GM18873 (cell line): ENCODE results near the gene KMT5C.

Experiments used
- ATAC-seq: cut with Tn5 transposase; IDR thresholded peaks from one replicate; pipeline ENCODE4 v1.9.1; 2021; ENCODE audit warnings: mild to moderate bottlenecking, moderate library complexity, moderate number of reproducible peaks; ENCODE audit not compliant: unreplicated experiment, low FRiP score

The KMT5C gene

DNA sequence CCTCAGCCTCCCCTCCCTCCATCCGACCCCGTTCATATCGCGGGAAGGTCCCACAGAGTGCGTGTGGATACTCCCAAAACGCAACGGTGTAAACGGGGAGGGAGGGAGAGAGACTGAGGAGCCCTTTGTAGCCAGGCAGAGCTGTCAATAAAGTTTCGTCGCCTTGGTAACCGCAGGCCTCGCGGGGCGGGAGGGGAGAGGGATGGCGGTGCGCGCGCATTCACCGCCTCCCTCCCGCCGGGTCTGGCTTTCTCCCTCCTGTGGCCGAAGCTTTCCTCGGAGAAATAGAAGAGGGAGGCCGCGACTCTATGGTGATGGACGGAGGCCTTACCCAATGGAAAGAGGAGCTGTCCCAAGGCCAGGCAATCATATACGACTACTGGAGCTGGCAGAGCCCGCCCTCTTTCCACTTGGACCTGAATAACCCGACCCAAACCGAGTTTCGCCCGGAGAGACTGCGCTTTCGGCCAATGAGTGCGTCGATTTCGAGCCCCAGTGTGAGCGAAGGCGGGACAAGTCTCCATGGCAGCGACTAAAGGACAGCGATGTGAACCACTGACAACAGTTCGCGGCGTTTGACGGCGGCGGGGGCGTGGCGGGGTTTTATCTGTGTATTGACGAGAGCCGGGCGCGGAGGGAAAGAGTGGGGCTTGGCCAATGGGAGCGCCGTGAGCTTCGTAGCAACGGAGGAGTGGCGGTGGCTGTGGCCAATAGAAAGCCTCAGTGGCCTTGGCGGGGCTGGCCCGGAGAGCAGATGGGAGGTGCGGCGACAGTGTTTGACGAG lies at the start of gene KMT5C:
TSS of gene KMT5C (plus strand) at position 772 of the 784 bp plus-strand sequence. CDS start 2,061 bp downstream, outside the sequence.
- ATAC-seq: peak; percentile 91

DNA sequence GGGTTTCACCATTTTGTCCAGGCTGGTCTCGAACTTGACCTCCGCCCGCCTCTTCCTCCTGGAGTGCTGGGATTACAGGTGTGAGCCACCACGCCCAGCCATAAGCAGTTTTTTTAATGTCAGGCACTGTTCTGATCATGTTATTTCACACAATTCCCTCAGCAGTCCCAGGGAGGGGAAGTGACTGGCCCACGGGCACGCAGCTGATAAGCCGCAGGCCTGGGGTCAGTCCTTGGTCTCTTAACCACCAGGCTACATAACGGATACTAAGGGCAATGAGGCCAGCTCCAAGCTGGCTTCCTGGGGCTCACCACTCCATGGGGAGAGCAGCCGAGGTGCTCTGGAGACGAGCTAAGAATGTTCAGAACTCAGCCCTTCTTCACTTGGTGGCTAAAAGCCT lies 42.4 kb upstream of the KMT5C start:
- no peak for ATAC-seq

DNA sequence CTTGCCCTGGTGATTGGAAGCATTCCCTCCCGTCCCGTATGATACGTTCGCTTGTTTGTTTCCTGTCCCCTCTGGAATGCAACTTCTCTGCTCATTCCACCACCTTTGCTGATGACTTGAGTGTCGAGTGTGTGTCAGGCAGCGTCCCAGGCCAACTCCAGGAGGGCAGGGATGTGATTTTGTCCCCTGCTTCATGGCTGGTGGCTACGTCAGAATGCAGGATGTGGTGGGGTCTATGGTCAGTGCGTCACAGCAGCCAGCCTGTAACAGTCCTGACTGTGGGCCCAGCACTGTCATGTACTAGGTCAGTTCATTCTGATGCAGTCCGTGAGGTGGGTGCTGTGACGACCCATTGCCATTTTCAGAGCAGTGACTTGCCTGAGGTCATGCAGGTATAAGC lies 39.7 kb upstream of the KMT5C start:
- ATAC-seq: no peak

DNA sequence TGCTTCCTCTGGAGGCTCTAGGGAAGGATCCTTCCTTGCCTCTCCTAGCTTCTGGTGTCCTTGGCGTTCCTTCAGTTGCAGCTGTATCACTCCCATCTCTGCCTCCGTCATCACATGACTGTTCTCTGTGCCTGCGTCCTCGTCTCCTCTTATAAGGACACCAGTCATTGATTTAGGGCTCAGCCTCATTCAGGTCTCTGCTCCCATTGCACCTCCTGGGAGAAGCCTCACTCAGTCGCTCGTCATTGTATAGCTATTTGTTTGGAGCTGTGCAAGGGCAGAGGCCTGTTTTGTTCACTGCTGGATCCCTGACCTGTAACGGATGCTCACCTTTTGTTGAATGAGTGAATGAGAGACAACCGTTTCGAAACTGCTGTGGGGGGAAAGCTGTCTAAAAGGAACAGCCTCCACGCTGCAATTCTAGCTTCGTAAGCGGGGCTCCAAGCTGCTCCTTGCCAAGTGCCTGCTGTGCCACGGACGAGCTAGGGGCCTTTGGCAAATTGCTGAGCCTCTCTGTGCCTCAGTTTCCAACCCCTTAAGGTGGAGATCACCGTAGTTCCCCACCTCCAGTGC lies 38.7 kb upstream of the KMT5C start:
- ATAC-seq: no peak

DNA sequence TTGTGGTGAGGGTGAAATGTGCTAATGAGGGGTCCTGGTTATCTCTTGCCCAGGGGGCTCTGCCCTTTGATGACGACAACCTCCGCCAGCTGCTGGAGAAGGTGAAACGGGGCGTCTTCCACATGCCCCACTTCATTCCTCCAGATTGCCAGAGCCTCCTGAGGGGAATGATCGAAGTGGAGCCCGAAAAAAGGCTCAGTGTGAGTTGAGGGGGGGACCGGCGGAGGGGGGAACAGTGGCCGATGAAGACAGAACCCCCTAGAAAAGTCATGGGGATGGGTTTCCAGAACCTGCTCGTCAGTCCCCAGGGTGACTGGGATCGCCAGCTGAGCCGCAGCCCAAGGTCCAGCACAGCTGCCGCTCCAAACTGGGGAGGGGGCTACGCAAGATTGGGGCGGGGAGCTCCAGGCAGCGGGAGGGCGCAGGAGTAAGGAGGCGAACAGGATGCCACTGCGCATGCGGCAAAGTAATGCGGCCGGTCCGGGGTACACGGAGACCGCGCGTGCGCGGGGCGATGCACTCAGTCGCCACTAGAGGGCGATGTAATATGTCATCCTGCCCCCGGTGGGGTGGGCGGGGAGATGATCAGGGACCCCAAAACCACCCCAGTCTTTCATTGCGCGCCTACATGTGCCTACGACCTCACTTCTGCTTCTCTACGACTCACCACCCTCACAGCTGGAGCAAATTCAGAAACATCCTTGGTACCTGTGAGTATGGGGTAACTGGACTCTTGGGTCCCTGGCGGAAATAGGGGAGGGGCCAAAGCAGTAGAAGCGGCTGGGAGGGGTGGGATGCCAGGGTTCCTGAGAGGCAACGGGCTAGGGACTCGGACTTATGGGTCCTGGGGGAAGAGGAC lies 38.0 kb upstream of the KMT5C start:
- ATAC-seq: no peak

DNA sequence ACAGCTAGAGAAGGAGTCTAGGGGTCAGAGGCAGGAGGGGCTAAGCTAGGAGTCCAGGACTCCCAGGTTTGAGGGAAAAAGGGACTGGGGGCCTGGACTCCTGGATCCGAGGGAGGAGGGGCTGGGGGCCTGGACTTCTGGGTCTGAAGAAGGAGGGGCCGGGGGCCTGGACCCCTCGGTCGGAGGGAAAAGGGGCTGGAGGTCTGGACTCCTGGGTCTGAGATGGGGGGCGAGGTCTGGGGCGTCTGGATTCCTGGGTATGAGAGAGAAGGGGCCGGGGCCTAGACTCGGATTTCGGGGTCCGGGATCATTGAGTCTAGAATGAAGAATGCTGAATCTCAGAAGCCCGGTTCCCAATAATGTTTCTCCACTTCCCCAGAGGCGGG lies 37.4 kb upstream of the KMT5C start:
- no peak for ATAC-seq

DNA sequence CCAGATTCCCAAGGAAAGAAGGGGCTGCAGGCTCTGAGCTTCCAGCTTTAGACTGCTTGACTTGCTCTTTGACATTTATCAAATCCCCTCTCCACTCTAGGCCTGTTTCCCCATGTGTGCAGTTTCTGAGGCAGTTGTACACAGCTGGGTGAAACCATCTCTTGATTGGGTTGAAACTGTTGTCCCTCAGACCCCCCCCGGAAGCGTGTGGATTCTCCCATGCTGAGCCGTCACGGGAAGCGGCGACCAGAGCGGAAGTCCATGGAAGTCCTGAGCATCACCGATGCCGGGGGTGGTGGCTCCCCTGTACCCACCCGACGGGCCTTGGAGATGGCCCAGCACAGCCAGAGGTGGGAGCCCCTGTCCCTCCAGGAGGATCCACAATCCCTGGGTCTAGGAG lies 36.2 kb upstream of the KMT5C start:
- ATAC-seq: no peak

DNA sequence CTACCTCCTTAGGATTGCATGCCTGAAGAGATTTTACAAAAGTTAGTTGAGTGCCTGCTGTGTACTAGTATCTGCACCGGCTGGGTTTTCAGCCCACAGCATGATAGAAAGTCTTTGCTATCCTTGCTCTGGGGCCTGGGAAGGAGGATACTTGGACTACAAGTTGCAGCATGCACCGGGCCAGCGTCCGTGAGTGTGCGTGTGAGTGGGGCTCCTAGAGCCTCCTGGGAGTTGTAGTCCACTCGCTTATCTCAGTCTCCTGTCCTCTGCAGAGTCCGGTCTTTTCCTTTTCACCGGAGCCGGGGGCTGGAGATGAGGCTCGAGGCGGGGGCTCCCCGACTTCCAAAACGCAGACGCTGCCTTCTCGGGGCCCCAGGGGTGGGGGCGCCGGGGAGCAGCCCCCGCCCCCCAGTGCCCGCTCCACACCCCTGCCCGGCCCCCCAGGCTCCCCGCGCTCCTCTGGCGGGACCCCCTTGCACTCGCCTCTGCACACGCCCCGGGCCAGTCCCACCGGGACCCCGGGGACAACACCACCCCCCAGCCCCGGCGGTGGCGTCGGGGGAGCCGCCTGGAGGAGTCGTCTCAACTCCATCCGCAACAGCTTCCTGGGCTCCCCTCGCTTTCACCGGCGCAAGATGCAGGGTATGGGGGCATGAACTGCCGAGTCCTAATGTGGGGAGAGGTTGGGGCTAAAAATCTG lies 35.2 kb upstream of the KMT5C start:
- no peak for ATAC-seq

DNA sequence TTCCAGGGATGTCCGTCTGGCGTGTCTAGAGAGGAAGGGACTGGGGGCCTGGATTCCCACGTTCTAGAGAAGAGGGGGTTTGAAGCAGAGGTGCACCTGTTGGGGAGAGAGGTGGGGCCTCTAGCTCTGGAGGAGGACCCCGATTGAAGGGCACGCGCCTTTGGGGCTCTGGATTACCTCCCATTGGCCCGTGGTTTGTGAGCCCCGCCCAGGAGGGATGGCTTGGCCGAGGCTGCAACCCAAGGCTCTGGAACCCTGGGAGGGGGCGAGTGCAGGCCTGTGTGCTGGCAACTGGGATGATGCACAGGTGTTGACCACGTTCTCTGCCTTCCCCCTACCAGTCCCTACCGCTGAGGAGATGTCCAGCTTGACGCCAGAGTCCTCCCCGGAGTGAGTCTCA lies 34.7 kb upstream of the KMT5C start:
- no peak for ATAC-seq

DNA sequence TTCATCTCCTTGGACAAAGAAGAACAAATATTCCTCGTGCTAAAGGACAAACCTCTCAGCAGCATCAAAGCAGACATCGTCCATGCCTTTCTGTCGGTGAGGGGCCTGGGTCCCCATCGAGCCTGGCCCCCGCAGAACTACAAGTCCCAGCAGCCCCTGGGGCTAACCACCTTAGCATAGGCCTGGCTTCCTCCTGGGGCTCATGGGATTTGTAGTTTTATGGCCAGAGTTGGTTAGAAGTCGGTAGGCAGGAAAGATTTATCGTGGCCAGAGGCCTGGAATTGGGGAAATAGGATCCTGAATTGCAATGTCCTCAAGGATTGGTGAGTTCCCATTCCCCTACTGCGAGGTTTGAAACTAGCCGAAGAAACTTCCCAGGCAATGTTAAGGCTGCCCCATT lies 34.2 kb upstream of the KMT5C start:
- ATAC-seq: no peak

DNA sequence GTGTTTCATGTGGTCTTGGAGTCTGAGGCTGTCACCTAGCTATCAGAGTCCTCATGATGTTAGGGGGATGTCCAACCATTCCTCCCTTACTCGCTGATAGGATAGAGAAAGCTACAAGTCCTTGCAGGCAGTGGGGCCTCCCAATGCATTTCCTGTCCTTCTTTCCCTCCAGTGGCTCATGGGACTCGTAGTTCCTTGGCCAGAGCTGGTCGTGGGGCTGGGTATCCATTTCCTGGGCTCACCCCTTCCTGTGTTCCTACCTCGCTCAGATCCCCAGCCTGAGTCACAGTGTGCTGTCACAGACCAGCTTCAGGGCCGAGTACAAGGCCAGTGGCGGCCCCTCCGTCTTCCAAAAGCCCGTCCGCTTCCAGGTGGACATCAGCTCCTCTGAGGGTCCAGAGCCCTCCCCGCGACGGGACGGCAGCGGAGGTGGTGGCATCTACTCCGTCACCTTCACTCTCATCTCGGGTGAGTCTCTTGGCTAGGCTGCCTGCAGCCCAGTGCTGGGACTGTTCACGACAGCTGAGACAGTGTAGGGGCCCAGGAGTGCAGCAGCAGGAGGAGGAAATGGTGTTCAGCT lies 33.6 kb upstream of the KMT5C start:
- ATAC-seq: no peak

DNA sequence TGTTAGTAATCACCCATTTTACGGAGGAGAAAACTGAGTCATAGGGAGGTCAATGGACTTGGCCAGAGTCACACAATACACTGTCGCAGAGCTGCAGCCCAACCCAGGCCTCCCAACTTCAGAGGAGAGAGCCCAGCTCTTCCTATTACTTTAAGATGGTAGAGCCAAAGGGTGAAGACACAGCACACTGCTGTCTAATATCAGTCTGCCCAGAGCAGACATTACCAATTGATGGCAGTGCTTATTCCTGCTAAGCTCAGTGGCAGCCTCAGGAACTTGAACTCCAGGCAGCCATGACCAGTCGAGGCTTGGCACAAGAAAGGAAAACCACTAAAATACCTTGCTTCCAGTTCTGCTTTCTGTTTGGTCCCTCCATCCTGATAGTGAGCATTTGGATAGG lies 33.0 kb upstream of the KMT5C start:
- ATAC-seq: no peak

DNA sequence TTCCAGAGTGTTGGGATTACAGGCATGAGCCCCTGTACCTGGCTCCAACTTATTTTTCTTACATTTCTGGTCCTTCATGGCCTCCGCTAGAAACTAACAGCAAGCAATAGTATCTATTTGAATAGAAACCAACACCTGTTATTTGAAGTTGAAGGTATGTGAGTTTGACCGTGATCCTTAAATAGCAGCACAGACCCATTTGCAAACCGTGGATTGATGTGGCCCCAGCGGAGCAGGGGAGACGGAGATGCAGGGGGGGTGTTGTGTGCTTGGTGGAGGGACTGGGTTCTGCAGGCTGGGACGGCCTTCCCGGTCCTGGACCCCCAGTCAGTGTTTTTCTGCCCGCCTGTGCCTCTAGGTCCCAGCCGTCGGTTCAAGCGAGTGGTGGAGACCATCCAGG lies 31.4 kb upstream of the KMT5C start:
- ATAC-seq: no peak

DNA sequence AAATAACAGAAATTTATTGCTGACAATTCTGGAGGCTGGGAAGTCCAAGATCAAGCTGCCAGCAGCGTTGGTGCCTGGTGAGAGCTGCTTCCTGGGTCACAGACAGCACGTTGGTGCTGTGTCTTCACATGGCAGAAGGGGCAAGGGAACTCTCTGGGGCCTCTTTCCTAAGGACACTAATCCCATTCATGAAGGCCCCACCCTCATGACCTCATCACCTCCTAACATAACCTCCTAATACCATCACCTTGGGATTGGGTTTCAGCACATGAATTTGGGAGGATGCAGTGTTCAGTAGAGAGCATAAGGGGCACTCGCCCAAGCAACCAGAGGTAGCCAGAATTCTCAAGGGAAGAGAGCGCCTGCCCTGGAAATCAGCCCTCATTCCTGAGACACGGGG lies 30.2 kb upstream of the KMT5C start:
- ATAC-seq: no peak

DNA sequence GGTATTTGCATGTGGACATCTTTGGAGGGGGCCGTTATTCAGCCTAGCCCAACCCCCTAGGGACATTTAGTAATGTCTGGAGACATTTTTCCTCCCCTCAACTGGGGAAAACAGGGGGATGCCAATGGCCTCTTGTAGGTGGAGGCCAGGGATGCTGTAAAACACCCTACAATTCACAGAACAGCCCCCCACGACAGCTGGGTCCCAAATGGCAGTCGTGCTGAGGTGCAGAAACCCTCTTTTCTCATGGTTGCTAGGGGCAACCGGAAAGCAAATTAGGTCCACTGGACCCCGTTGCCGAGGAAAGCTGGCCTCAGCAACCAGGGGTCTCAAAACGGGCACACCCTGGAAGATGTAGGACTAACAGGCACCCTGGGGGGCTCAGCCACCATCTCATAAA lies 29.2 kb upstream of the KMT5C start:
- no peak for ATAC-seq

DNA sequence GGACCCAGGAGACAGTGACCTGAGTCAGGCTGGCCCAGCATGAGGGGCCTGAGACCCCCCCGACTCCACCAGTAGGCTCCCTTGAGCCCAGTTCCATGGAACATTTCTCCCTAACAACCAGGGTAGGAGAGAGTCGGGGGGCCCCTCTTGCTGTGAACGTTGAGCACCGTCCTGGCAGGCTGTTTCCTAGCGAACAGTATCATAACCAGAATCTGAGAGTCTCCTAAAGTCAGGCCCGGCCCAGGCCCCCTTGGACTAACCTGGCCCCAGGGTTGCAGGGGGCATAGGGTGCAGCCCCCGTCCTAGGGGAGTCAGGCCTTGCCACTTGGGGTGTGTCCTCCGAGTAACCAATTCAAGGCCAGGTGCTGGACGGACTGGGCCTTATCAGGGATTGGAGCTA lies 28.3 kb upstream of the KMT5C start:
- no peak for ATAC-seq

DNA sequence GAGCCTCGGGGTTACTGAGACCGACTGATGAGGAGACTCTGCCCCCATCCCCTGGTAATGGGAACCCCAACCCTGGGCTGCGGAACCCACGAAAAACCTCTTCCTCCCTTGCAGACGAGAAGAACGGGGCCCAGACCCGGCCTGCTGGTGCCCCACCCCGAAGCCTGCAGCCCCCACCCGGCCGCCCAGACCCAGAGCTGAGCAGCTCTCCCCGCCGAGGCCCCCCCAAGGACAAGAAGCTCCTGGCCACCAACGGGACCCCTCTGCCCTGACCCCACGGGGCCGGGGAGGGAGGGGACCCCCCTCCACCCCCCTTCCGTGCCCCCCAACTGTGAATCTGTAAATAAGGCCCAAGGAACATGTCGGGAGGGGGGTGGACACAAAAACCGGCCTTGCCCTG lies 27.9 kb upstream of the KMT5C start:
- no peak for ATAC-seq

DNA sequence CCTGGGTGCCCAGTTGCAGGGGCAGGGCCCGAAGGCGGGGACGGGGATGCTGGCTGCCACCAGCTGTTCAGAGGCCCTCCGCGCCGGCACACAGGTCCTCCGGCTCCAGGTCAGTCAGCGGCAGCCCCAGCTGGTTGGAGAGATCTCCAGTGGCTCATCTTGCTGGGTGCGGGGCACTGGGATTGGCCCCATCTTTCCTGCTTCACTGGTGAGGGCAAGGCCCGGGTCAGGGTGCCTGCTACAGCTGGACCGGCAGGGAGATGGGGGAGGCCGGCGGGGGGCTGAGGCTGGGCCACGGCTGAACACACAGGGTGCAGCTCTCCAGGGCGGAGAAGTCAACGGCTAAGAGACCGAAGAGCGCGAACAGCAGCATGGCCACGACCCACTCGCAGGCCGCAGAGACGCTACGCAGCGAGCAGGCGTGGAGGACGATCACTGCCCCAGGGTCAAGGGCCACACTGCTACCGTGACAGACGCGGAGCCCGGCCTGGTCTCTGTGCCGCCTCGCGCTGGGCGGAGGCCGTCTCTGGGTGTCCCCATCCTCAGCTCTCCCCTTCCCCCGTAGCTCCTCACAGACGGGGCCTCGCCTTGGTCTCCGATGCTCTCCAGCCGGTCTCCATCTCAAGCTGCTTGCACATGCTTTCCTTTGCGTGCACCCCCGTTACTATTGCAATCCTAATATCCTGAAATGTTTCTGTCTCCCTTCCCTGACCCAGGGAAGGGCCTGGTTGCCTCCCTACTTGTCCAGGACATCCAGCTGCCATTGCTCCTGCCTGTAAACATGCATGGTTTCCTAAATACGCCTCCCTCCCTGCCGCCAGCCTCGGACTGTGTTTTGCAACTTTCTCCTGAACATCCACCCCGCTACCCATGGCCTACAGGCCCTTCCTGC lies 26.8 kb upstream of the KMT5C start:
- ATAC-seq: no peak

DNA sequence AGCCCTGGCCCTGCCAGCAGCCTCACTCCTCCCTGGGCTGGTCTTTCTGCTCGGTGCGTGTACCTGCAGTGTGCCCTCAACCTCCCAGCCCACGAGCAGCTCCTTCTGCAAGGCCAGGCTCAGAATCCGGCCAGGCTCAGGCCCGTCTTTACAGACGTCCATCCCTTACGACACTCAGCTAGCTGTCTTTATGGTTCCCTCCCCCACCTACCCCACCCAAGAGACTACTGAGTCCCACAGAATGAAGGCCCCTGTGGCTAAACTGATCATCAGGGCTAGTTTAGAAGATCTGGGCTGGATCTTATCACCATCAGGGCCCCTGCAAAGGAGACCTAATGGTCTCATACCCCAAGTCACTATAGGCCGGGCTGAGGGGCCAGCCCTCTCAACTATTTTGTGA lies 25.3 kb upstream of the KMT5C start:
- no peak for ATAC-seq
